Choroid plexus epithelial cell (primary cell): ENCODE measurements around the gene GFRA3.
A peak's percentile ranks its signal among the peaks of the same experiment; 100 is the strongest.

Source experiments
- DNase-seq: peaks from one replicate; pipeline ENCODE4 v3.0.0-alpha.2; 2010; ENCODE audit warnings: low read depth
- H3K4me3 ChIP-seq: 2 replicates; pipeline ENCODE4 v1.5.1; 2011; ENCODE audit warnings: low read depth, mild to moderate bottlenecking, control low read depth, low read length, moderate library complexity
- TF ChIP-seq, protein P1 (sequence below): conservative IDR thresholded peaks from 2 replicates; pipeline ENCODE4 v1.5.1; 2011; ENCODE audit warnings: low read depth, mild to moderate bottlenecking, control low read depth, inconsistent platforms, low read length, moderate library complexity

The GFRA3 gene

DNA sequence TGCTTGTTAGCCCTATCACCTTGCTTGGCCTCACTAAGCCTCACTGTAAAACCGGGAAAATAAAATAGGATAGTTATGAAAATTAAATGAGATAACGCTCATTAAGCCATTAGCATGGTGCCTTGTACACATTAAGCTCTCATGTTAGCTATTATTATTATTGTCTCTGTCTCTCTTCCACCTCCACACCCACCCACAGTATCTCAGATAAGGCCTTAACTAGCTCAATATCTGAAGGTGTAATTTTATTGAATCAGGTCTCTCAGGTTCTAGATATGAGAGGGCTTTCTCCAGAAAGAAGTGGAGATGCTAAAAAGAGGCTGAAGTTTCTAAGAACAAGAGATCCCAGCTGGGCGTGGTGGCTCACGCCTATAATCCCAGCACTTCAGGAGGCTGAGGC is 27.6 kb downstream of the GFRA3 start:
- TF ChIP-seq, protein P1, sequence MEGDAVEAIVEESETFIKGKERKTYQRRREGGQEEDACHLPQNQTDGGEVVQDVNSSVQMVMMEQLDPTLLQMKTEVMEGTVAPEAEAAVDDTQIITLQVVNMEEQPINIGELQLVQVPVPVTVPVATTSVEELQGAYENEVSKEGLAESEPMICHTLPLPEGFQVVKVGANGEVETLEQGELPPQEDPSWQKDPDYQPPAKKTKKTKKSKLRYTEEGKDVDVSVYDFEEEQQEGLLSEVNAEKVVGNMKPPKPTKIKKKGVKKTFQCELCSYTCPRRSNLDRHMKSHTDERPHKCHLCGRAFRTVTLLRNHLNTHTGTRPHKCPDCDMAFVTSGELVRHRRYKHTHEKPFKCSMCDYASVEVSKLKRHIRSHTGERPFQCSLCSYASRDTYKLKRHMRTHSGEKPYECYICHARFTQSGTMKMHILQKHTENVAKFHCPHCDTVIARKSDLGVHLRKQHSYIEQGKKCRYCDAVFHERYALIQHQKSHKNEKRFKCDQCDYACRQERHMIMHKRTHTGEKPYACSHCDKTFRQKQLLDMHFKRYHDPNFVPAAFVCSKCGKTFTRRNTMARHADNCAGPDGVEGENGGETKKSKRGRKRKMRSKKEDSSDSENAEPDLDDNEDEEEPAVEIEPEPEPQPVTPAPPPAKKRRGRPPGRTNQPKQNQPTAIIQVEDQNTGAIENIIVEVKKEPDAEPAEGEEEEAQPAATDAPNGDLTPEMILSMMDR: no peak
- H3K4me3 ChIP-seq: no peak overlapping the region
- DNase-seq: no peak

DNA sequence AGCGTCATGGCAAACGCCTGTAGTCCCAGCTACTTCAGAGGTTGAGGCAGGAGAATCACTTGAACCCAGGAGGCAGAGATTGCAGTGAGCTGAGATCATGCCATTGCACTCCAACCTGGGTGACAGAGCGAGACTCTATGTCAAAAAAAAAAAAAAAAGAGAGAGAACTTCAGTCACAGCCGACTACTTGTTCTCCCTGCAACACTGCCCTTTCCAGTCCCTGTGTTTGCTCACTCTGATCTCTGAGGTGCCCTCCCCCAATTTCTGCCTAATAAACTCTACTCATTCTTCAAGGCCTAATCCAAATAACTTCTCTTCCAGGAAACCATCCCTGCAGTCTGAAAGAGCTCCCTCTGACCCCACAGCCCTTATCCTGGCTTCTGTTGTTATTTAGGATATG is 28.1 kb downstream of the GFRA3 start:
- DNase-seq: no peak
- TF ChIP-seq, protein P1: no peak
- H3K4me3 ChIP-seq: no peak overlapping the region

DNA sequence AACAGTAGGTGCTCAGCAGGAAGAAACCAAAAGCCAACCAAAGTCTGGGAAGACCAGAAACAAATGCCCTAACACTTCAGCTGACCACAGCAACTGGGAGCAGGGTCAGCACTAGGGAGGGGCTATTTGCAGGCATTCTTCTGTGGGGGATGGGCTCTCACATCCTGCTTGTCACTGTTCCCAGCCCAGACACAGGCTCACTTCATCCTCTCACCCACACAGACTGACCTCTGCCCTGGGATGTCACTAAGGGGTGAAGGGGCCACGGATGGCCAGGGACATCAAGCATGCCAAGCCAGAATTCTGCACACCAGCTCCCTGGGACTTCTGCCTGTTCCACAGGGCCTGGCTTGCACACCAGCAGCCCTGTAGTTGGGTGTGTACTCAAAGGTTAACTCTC is 28.7 kb downstream of the GFRA3 start:
- H3K4me3 ChIP-seq: no peak overlapping the region
- DNase-seq: no peak
- TF ChIP-seq, protein P1: no peak

DNA sequence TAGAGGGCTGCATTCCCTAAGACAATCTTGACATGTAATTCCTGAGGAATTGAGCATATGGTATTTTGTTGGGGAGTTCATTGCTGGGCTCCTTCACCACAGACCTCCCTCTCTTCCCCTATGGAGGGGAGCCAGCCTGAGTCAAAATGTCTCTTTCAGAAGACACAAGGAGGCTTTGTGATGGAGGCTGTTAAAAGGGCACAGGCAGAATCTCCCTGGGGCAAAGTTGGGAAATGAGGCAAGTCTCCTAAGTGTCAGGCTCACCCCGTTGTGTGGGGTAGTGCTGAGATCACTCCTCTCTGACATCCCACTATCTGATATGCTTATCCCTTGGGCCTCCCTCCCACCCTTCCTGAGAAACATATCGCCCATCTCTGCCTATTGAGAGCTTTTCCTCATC is 30.6 kb downstream of the GFRA3 start:
- no peak for DNase-seq
- H3K4me3 ChIP-seq: no peak overlapping the region
- TF ChIP-seq, protein P1: no peak

DNA sequence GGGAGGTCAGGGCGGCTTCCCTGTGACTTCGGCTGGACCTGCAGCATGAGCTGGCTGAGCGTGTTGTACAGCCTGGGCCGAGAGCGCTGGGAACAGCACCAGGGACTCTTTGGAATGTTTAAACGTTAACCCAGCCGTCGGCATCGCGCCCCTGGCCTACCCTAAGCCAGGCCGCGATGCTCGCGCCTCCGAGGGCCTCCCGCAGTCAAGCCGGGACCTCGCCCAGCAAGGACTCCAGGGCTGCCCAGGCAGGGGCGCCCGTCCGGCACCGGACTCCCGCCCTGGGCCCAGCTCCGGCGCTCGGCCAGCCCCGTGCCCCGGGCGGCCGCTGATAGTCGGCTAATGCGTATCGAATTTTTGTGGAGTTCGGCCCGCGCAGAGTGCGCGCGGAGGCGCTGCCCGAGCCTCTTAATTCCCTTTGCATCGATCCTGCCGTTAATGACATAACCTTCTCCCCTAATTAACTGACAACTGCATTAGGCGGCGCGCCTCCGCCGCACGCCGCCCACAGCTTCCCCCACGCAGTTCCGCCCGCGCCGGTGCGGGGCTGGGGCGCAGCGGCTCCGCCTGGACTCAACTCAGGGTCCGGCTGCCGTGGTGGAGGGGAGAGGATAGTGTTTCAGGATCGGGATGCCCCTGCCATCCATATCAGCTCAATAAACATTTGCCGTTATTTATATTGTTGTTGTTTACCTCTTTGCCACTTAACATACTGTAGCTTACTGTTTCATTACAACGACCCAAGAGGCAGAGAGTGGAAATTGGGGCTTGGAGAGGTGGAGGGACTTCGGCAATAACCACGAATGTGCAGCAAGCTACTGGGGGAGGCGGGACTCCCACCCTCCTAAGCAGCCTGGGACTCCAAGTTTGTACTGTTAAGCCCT is 32.5 kb downstream of the GFRA3 start:
- TF ChIP-seq, protein P1: no peak
- peak overlapping the region; percentile 46 for H3K4me3 ChIP-seq
- DNase-seq: no peak

DNA sequence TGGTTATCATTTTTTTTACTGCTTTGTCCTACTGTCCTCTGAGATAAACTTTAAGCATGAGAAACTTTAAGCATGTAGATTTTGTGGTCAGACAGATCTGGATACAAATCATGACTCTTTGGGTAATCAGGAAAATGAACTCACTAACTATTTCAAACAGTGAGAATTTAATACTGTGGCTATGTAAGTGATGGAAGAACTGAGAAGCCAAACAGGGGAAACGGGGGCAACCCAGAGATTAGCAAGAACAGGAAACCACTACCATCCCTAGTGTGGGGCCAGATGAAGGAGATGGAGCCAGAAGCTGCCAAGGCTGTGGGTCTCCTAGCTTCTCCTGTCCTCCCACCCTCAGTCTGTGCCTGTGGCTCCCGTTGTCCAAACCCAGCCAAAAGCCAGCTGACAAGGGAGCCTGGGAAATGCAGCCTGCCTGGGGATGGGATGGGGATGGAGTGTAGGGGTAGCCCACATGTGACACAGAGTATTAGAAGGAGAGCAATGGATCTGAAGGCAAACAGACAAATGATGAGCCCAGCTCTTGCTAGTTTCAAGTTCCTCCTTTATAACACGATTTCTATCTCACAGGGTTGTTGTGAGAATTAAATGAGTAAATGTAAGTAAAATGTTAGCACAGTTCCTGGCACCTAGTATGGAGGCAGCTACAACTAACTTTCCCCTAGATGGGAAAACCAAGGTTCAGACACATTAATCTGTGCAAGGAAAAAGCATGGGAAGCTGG is 33.6 kb downstream of the GFRA3 start:
- DNase-seq: no peak
- H3K4me3 ChIP-seq: no peak overlapping the region
- TF ChIP-seq, protein P1: no peak

DNA sequence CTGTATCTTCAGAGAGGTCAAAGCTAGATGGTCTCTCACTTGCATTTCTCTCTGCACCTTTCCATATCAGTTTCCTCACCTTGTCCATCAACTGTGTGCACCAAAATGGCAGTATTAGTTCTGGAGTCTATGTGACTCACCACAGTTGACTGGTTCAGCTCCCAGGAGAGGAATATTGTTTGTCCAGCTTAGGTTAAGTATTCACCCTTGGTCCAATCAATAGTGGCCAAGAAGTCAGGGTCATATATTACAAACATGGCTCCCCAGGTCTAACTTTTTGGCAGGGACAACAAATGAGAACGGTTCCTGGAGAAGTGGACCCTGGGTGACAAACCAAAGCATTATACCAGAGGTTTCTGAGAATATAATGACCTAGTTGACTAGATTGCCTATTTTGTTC is 36.4 kb downstream of the GFRA3 start:
- TF ChIP-seq, protein P1: no peak
- no peak for DNase-seq

More for the DNA sequence above, 36.4 kb downstream of the GFRA3 start:
- H3K4me3 ChIP-seq: no peak overlapping the region
